ENCODE results near the gene PDZD8. TPM values are rescaled to one million over a fixed set of nuclear protein-coding genes. Genes with fewer than 3 reads are reported as not detected.
"Not testable (repeated sequence)": the region's sequence is repeated elsewhere in the genome, so short reads cannot be mapped to it uniquely, and the experiment has no call there.

PDZD8 gene
- polyA plus RNA-seq, 1 experiment, result 33.2 TPM

- CTCF ChIA-PET, result interaction anchor here (1.4 kb wide), 1 partner anchor 21 kb away, joined by 10 read pairs; no protein-coding TSS in a partner anchor
- POLR2A ChIA-PET, result no interaction called here
These were observed 77.0 kb downstream of the PDZD8 start for GRCh38 chr10:117298219-117298618.

DNA sequence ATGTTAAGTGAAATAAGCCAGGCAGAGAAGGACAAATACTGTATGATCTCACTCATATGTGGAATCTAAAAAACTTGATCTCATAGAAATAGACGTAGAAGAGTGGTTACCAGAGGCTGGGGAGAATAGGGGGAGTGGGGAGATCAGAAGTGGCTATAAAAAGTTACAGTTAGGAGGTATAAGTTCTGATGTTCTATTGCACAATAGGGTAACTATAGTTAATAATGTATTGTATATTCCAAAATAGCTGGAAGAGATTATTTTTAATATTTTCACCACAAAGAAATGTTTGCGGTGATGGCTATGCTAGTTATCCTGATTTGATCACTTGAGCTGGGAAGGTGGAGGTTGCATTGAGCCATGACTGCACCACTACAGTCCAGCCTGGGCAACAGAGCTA, 80.5 kb downstream of the PDZD8 start:
- no peaks in the 10 kb centered on the region for H3K27me3 ChIP-seq (ENCODE audit: control insufficient read depth, insufficient read depth, low read length)
- no peak for DNase-seq (ENCODE audit: low read depth, low spot score)
- POLR2A ChIA-PET, result interaction anchor here (0.7 kb wide), 1 partner anchor 978 kb away, joined by 3 read pairs; no protein-coding TSS in a partner anchor
- H3K27ac ChIP-seq (ENCODE audit: low read depth, low read length), result no peak overlapping the region
- CTCF ChIA-PET, result interaction anchor here (1.0 to 1.5 kb wide), 3 partner anchors 24 to 77 kb away, joined by 3 to 4 read pairs (median 3); no protein-coding TSS in a partner anchor
- TF ChIP-seq CTCF (IDR thresholded peaks at IDR 0.05; ENCODE audit: low read depth, low read length), result no peak
- H3K9me3 ChIP-seq (ENCODE audit: control insufficient read depth, insufficient read depth, low read length), result no peaks in the 10 kb centered on the region
- H3K4me3 ChIP-seq (ENCODE audit: low read depth, low read length), result no peak overlapping the region

More at GRCh38 chr10:117298219-117298618, 77.0 kb downstream of the PDZD8 start:
- no peaks in the 10 kb centered on the region for H3K9me3 ChIP-seq (ENCODE audit: control insufficient read depth, insufficient read depth, low read length)
- no peak for DNase-seq (ENCODE audit: low read depth, low spot score)
- H3K27ac ChIP-seq (ENCODE audit: low read depth, low read length), result no peak overlapping the region
- no peak for TF ChIP-seq CTCF (IDR thresholded peaks at IDR 0.05; ENCODE audit: low read depth, low read length)
- H3K4me3 ChIP-seq (ENCODE audit: low read depth, low read length), result no peak overlapping the region
- no peaks in the 10 kb centered on the region for H3K27me3 ChIP-seq (ENCODE audit: control insufficient read depth, insufficient read depth, low read length)

GRCh38 chr10:117294039-117294645, 81.1 kb downstream of the PDZD8 start:
- DNase-seq (ENCODE audit: low read depth, low spot score), result no peak
- H3K4me3 ChIP-seq (ENCODE audit: low read depth, low read length), result no peak overlapping the region
- H3K27ac ChIP-seq (ENCODE audit: low read depth, low read length), result no peak overlapping the region
- ChIA-PET CTCF (interaction anchor here (1.0 to 1.5 kb wide), 3 partner anchors 32 to 78 kb away, joined by 3 to 4 read pairs (median 3); no protein-coding TSS in a partner anchor), POLR2A (interaction anchor here (0.7 kb wide), 1 partner anchor 978 kb away, joined by 3 read pairs; no protein-coding TSS in a partner anchor)
- H3K9me3 ChIP-seq (ENCODE audit: control insufficient read depth, insufficient read depth, low read length), result no peaks in the 10 kb centered on the region
- H3K27me3 ChIP-seq (ENCODE audit: control insufficient read depth, insufficient read depth, low read length), result no peaks in the 10 kb centered on the region
- no peak for TF ChIP-seq CTCF (IDR thresholded peaks at IDR 0.05; ENCODE audit: low read depth, low read length)

DNA sequence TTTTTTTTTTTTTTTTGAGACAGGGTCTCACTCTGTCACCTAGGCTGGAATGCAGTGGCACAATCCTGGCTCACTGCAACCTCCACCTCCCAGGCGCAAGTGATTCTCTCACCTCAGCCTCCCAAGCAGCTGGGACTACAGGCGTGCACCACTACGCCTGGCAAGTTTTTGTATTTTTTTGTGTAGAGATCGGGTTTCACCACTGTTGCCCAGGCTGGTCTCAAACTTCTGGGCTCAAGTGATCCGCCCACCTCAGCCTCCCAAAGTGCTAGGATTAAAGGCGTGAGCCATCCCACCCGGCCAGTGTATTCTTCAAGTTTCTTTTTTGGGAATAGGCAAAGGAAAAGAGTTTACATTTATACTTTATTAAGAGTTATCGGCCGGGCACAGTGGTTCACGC, 84.4 kb downstream of the PDZD8 start:
- POLR2A ChIA-PET; CTCF ChIA-PET; DNase-seq (ENCODE audit: low read depth, low spot score); H3K9me3 ChIP-seq (ENCODE audit: control insufficient read depth, insufficient read depth, low read length); H3K27ac ChIP-seq (ENCODE audit: low read depth, low read length); H3K4me3 ChIP-seq (ENCODE audit: low read depth, low read length); H3K27me3 ChIP-seq (ENCODE audit: control insufficient read depth, insufficient read depth, low read length): not testable (repeated sequence)

GRCh38 chr10:117284716-117285494, 90.3 kb downstream of the PDZD8 start:
- CTCF ChIA-PET, result interaction anchor here (1.5 to 5.3 kb wide), 2 partner anchors 34 to 68 kb away, joined by 6 to 39 read pairs; no protein-coding TSS in a partner anchor
- no peak overlapping the region for H3K27ac ChIP-seq (ENCODE audit: low read depth, low read length)

More at GRCh38 chr10:117284716-117285494, 90.3 kb downstream of the PDZD8 start:
- H3K27me3 ChIP-seq (ENCODE audit: control insufficient read depth, insufficient read depth, low read length), result no peaks in the 10 kb centered on the region
- H3K9me3 ChIP-seq (ENCODE audit: control insufficient read depth, insufficient read depth, low read length), result no peaks in the 10 kb centered on the region
- POLR2A ChIA-PET, result no interaction called here
- DNase-seq (ENCODE audit: low read depth, low spot score), result no peak
- no peak for TF ChIP-seq CTCF (IDR thresholded peaks at IDR 0.05; ENCODE audit: low read depth, low read length)
- no peak overlapping the region for H3K4me3 ChIP-seq (ENCODE audit: low read depth, low read length)
